Activated CD8-positive, alpha-beta memory T cell treated with anti-CD3 and anti-CD28 coated beads, Interleukin-2, amount 50 U/mL, for 4 hours (primary cell): Measurements from ENCODE around the gene ADGRA3.

ENCODE experiments used
- DNase-seq: peaks from one replicate; pipeline ENCODE4 v3.0.0-alpha.2; 2020

ADGRA3 gene, protein sequence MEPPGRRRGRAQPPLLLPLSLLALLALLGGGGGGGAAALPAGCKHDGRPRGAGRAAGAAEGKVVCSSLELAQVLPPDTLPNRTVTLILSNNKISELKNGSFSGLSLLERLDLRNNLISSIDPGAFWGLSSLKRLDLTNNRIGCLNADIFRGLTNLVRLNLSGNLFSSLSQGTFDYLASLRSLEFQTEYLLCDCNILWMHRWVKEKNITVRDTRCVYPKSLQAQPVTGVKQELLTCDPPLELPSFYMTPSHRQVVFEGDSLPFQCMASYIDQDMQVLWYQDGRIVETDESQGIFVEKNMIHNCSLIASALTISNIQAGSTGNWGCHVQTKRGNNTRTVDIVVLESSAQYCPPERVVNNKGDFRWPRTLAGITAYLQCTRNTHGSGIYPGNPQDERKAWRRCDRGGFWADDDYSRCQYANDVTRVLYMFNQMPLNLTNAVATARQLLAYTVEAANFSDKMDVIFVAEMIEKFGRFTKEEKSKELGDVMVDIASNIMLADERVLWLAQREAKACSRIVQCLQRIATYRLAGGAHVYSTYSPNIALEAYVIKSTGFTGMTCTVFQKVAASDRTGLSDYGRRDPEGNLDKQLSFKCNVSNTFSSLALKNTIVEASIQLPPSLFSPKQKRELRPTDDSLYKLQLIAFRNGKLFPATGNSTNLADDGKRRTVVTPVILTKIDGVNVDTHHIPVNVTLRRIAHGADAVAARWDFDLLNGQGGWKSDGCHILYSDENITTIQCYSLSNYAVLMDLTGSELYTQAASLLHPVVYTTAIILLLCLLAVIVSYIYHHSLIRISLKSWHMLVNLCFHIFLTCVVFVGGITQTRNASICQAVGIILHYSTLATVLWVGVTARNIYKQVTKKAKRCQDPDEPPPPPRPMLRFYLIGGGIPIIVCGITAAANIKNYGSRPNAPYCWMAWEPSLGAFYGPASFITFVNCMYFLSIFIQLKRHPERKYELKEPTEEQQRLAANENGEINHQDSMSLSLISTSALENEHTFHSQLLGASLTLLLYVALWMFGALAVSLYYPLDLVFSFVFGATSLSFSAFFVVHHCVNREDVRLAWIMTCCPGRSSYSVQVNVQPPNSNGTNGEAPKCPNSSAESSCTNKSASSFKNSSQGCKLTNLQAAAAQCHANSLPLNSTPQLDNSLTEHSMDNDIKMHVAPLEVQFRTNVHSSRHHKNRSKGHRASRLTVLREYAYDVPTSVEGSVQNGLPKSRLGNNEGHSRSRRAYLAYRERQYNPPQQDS (N-terminal part only)

DNA sequence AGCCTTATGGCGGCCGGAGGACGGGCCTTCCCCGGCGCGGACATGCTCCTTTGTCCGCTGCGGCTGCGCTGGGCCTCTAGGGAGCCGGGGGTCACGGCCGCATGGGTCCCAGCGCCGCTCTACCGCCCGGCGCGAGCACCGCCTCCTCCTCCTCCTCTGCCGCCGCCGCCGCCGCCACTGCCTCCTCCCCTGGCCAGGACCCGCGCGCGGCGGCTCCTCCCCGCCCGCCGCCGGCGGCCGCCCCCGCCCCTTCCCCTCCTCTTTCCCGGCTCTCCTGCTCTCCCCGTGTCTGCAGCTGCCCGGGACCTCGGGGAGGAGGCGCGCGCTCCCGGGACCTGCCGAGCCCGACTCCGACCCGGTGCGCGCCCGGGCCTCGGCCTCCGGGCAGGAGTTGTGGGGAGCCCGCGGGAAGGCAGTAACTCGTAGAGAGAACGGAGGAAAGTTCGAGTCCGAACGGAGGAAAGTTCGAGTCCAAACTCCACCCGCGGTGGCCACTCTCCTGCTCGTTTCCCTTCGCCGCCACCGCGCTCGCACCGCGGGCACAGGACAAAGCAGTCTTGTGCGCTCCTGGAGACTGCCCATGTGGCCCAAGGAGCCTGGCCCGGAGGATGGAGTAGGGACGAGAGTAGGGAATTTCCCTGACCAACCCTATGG lies at the start of gene ADGRA3:
Gene ADGRA3, minus strand, starts transcription at position 179 of the 654 bp plus-strand sequence. CDS start 282 bp downstream, outside the sequence.
- DNase-seq: peak; percentile 26

GRCh38 chr4:22556495-22556894 lies 40.6 kb upstream of the ADGRA3 start:
- no peak for DNase-seq

- DNase-seq: no peak
Measured at GRCh38 chr4:22554670-22555069, 38.8 kb upstream of the ADGRA3 start.

GRCh38 chr4:22553560-22553959 lies 37.7 kb upstream of the ADGRA3 start:
- DNase-seq: no peak

GRCh38 chr4:22552812-22553211 lies 36.9 kb upstream of the ADGRA3 start:
- DNase-seq: no peak

DNA sequence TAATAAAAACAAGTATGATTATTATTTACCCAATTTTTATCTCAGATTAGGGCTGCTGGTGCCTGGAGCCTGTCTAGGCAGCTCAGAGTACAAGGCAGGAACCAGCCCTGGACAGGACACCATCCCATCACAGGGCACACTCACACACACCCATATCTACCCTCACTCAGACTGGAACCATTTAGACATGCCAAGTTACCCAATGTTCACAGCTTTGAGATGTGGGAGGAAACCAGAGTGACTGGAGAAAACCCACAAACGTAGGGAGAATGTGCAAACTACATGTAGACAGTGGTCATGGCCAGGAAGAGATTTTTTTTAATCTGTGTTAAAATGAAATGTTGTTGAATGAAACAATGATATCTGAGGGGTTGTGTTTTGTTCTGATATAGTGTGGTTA lies 35.7 kb upstream of the ADGRA3 start:
- DNase-seq: no peak

DNA sequence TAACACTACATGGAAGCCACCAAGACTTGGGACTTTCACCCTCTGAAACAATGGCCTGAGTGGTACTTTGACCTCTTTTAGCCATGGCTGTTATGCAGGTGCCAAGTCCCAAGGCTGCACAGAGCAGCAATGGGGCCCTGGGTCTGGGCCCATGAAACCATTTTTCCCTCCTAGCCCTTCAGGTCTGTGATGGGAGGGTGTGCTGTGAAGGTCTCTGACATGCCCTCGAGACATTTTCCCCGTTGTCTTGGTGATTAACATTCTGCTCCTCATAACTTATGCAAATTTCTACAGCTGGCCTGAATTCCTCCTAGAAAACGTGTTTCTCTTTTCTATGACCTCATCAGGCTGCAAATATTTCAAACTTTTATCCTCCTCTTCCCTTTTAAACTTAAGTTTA lies 30.4 kb upstream of the ADGRA3 start:
- DNase-seq: no peak

DNA sequence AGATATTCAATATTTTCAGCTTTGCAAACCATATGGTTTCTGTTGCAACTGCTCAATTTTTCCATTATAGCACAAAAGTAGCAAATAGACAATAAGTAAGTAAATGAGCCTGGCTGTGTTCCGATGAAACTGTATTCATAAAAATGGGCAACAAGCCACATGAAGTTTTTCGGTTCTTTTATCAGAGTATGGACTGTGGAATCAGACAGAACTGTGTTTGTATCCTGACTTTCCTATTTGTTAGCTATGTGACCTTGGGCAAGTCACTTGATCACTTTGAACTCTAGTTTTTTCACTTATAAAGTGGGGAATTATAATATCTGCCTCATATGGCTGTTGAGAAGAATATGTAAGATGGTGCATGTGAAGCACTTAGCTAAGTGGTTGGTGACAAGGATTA lies 23.4 kb upstream of the ADGRA3 start:
- DNase-seq: no peak

DNA sequence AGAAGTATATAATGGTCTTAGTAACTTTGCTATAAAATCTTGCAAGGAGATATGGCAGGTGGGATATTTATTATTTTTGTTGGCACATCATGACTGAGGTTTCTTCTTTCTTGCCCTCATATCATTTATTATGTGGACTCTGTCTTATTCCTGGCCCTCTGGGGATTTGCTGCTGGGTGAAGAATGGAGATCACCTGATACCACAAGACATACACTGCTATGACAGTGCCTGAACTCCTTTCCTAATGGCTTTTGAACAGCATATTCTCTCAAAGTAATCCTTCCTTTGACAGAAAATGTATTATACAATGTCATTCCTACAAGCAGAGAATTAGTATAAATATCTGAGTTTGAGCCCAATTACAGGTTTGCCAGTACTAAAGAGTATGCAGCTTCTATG lies 22.0 kb upstream of the ADGRA3 start:
- no peak for DNase-seq

- no peak for DNase-seq
Measured at GRCh38 chr4:22534374-22534773, 18.5 kb upstream of the ADGRA3 start.

DNA sequence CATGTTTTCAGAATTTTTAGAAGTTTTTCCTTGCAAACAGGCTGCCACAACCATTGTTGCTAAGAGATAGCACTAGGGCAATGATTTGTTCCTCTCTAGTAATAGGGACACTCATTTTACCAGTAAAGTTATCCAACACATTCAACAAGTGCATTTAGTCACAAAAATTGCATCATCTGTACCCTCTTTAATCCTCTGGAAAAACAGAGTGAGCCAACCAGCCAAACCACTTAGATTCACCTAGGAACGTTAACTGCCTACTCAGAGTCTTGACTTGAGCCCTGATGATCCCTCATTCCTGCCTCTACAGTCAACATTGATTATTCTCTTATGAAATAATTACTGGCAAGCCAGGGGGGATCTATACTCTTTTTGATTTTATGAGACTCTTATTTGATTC lies 17.0 kb upstream of the ADGRA3 start:
- DNase-seq: no peak

- DNase-seq: no peak
Measured at GRCh38 chr4:22532117-22532516, 16.3 kb upstream of the ADGRA3 start.

GRCh38 chr4:22531311-22532019 lies 15.6 kb upstream of the ADGRA3 start:
- DNase-seq: no peak

DNA sequence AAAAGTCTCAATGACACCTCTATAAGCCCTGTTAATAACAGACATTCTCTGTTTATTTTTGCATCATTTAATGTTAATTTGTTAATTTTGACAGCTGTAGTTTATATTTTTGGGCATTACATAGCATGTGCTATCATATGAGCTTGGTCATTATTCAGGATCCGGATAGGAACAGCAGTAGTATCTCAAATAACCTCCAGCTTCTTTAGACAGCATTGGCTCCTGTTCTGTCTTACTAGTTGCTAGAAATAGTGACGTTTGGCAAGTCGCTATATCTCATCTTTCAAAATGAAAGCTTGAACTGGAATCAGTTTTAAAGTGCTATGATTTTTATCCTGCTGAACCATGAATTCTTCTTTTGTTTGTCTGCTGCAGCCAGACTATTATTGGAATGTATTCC lies 9.0 kb upstream of the ADGRA3 start:
- no peak for DNase-seq

DNA sequence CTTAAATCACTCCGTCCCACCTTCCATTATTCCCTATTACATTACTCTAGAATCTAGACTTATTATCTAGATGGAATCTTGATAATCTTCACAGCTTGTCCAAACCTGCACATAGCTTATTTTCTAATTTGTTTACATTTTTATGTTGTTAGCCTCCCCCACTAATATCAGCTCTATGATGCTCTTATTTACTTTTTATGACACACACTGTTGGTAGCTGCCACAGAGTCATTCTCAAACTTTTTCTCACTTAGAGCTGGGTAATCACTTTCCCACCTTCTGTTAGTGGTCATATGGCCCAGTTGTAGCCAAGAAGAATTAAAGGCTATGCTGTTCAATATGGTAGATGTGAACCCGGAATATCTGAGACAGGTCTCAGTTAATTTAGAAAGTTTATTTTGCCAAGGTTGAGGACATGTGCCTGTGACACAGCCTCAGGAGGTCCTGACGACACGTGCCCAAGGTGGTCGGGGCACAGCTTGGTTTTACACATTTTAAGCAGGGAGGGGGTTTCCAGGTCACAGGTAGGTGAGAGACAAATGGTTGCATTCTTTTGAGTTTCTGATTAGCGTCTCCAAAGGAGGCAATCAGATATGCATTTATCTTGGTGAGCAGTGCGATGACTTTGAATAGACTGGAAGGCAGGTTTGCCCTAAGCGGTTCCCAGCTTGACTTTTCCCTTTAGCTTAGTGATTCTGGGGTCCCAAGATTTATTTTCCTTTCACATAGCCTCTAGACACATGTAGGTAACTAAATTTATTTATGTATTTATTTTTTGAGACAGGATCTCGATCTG lies 7.0 kb upstream of the ADGRA3 start:
- DNase-seq: no peak

DNA sequence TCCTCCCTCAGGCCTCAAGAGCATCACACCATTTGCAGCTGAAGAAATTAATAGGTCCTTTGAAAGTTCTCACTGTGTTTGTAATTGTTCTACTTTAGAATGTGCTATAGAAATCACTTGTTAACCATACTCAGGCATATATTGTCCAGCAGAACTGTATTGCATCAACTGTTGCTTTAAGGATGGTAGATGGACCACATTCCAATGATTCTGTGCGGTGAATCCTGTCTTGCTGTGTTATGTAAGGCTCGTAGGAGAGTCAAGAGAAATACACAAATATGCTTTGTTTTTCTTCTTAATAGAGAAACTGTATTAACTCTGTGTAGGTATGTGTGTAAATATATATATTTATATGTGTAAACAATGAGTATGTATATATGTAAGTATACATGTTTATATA lies 6.3 kb upstream of the ADGRA3 start:
- no peak for DNase-seq

DNA sequence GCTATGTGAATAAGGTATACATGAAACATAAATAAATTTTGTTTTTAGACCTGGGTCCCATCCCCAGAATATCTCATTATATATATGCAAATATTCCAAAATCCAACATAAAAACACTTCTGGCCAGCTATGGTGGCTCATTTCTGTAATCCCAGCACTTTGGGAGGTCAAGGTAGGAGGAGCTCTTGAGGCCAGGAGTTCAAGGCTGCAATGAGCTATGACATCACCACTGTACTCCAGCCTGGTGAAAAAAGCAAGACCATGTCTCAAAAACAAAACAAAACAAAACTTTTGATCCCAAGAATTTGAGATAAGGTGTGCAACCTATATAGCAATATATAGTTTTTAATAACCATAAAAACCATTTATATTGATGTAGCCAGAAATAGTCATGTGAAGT lies 5.4 kb upstream of the ADGRA3 start:
- no peak for DNase-seq

GRCh38 chr4:22515145-22515887 lies 550 bp downstream of the ADGRA3 start:
- DNase-seq: peak; percentile 23

DNA sequence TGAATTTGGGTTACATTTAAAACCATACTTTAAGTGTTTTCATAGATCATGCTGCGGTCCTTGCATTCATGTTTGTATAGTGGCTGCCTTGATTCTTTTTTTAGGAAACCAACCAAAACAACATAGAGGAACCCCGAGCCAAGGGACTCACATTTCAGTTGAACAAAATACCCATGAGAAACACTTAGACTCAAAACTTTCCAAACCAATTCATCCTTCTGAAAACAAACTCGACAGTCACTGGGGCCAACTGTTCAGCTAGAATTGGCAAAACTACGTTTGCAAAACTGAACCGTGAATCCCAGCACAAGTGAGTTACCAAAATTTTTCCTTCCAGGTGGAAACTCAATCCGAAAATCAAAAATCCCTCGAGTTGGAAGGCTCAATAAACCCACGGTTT lies 1.4 kb downstream of the ADGRA3 start:
- no peak for DNase-seq

DNA sequence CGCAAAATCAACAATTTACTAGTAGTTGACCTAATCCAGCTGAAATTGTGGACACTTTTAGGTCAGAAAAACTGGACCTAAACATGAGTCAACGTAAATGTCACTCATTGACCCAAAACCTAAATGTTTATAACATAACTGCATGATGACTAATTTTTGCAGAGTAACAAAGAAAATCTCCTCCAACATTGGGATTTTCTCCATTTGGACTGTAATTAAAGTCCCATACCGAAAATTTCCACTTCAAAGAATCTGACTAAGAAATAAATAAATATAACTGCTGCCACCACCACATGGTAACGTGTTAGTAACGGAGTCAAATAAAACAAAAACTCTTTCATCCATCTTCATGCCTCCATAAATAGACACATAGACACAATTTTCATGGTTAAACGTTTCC lies 1.9 kb downstream of the ADGRA3 start:
- DNase-seq: no peak
